ENCODE results near the gene GABRB1.

GABRB1 gene

GRCh38 chr4:47215759-47216158 lies 184.4 kb downstream of the GABRB1 start:
- in situ Hi-C loops (cut with HindIII; ENCODE audit: low sequenced_read_pairs): no loop called here
- no peak for TF ChIP-seq CTCF (IDR thresholded peaks at IDR 0.05; ENCODE audit: low read depth, low read length, missing control alignments)
- DNase-seq (ENCODE audit: low read depth): no peak

GRCh38 chr4:47217291-47217690 lies 185.9 kb downstream of the GABRB1 start:
- in situ Hi-C loops (cut with HindIII; ENCODE audit: low sequenced_read_pairs): no loop called here
- no peak overlapping the region for H3K4me3 ChIP-seq (ENCODE audit: low read depth, low read length)
- TF ChIP-seq CTCF (IDR thresholded peaks at IDR 0.05; ENCODE audit: low read depth, low read length, missing control alignments): no peak
- DNase-seq (ENCODE audit: low read depth): no peak

More at GRCh38 chr4:47215759-47216158, 184.4 kb downstream of the GABRB1 start:
- H3K4me3 ChIP-seq (ENCODE audit: low read depth, low read length): no peak overlapping the region

GRCh38 chr4:47217884-47218283 lies 186.5 kb downstream of the GABRB1 start:
- no peak for DNase-seq (ENCODE audit: low read depth)
- in situ Hi-C loops (cut with HindIII; ENCODE audit: low sequenced_read_pairs): no loop called here
- no peak for TF ChIP-seq CTCF (IDR thresholded peaks at IDR 0.05; ENCODE audit: low read depth, low read length, missing control alignments)
- H3K4me3 ChIP-seq (ENCODE audit: low read depth, low read length): no peak overlapping the region

GRCh38 chr4:47218631-47219030 lies 187.3 kb downstream of the GABRB1 start:
- in situ Hi-C loops (cut with HindIII; ENCODE audit: low sequenced_read_pairs): no loop called here
- peak; percentile 33 for DNase-seq (ENCODE audit: low read depth)
- no peak for TF ChIP-seq CTCF (IDR thresholded peaks at IDR 0.05; ENCODE audit: low read depth, low read length, missing control alignments)
- H3K4me3 ChIP-seq (ENCODE audit: low read depth, low read length): no peak overlapping the region

- in situ Hi-C loops (cut with HindIII; ENCODE audit: low sequenced_read_pairs): no loop called here
- no peak for DNase-seq (ENCODE audit: low read depth)
- no peak for TF ChIP-seq CTCF (IDR thresholded peaks at IDR 0.05; ENCODE audit: low read depth, low read length, missing control alignments)
- no peak overlapping the region for H3K4me3 ChIP-seq (ENCODE audit: low read depth, low read length)
Observed at GRCh38 chr4:47219586-47219985, 188.2 kb downstream of the GABRB1 start.

- in situ Hi-C loops (cut with HindIII; ENCODE audit: low sequenced_read_pairs): no loop called here
- TF ChIP-seq CTCF (IDR thresholded peaks at IDR 0.05; ENCODE audit: low read depth, low read length, missing control alignments): no peak
- H3K4me3 ChIP-seq (ENCODE audit: low read depth, low read length): no peak overlapping the region
- DNase-seq (ENCODE audit: low read depth): peak; percentile 44
Observed at GRCh38 chr4:47221721-47222120, 190.4 kb downstream of the GABRB1 start.

GRCh38 chr4:47222276-47222675 lies 190.9 kb downstream of the GABRB1 start:
- no peak for DNase-seq (ENCODE audit: low read depth)
- no peak for TF ChIP-seq CTCF (IDR thresholded peaks at IDR 0.05; ENCODE audit: low read depth, low read length, missing control alignments)
- in situ Hi-C loops (cut with HindIII; ENCODE audit: low sequenced_read_pairs): no loop called here
- no peak overlapping the region for H3K4me3 ChIP-seq (ENCODE audit: low read depth, low read length)

Measured in astrocyte of the cerebellum (primary cell).